ENCODE results near the gene FRMD1.

FRMD1 gene

GRCh38 chr6:168045706-168046620 lies 33.0 kb downstream of the FRMD1 start:
- H3K27ac ChIP-seq, result no peak overlapping the region
- no peak for DNase-seq (ENCODE audit: low read depth, low spot score)

GRCh38 chr6:168045141-168045691 lies 33.8 kb downstream of the FRMD1 start:
- DNase-seq (ENCODE audit: low read depth, low spot score), result no peak
- no peak overlapping the region for H3K27ac ChIP-seq

GRCh38 chr6:168044521-168045130 lies 34.4 kb downstream of the FRMD1 start:
- DNase-seq (ENCODE audit: low read depth, low spot score), result no peak
- no peak overlapping the region for H3K27ac ChIP-seq

- DNase-seq (ENCODE audit: low read depth, low spot score), result no peak
- H3K27ac ChIP-seq, result no peak overlapping the region
Observed at GRCh38 chr6:168043848-168044415, 35.1 kb downstream of the FRMD1 start.

- H3K27ac ChIP-seq, result no peak overlapping the region
- DNase-seq (ENCODE audit: low read depth, low spot score), result no peak
Observed at GRCh38 chr6:168043193-168043847, 35.7 kb downstream of the FRMD1 start.

GRCh38 chr6:168042426-168043192 lies 36.4 kb downstream of the FRMD1 start:
- DNase-seq (ENCODE audit: low read depth, low spot score), result no peak
- H3K27ac ChIP-seq, result no peak overlapping the region

- DNase-seq (ENCODE audit: low read depth, low spot score), result no peak
- H3K27ac ChIP-seq, result no peak overlapping the region
Observed at GRCh38 chr6:168041928-168042327, 37.1 kb downstream of the FRMD1 start.

- no peak for DNase-seq (ENCODE audit: low read depth, low spot score)
Observed at GRCh38 chr6:168040856-168041496, 38.0 kb downstream of the FRMD1 start.

GRCh38 chr6:168039849-168040248 lies 39.2 kb downstream of the FRMD1 start:
- DNase-seq (ENCODE audit: low read depth, low spot score), result no peak

More at GRCh38 chr6:168040856-168041496, 38.0 kb downstream of the FRMD1 start:
- no peak overlapping the region for H3K27ac ChIP-seq

GRCh38 chr6:168039301-168039700 lies 39.7 kb downstream of the FRMD1 start:
- no peak for DNase-seq (ENCODE audit: low read depth, low spot score)
- H3K27ac ChIP-seq, result no peak overlapping the region

More at GRCh38 chr6:168039849-168040248, 39.2 kb downstream of the FRMD1 start:
- H3K27ac ChIP-seq, result no peak overlapping the region

- no peak overlapping the region for H3K27ac ChIP-seq
- DNase-seq (ENCODE audit: low read depth, low spot score), result no peak
Observed at GRCh38 chr6:168038576-168039140, 40.4 kb downstream of the FRMD1 start.

- DNase-seq (ENCODE audit: low read depth, low spot score), result no peak
- H3K27ac ChIP-seq, result no peak overlapping the region
Observed at GRCh38 chr6:168037856-168038255, 41.2 kb downstream of the FRMD1 start.

GRCh38 chr6:168037242-168037641 lies 41.8 kb downstream of the FRMD1 start:
- no peak for DNase-seq (ENCODE audit: low read depth, low spot score)
- no peak overlapping the region for H3K27ac ChIP-seq

- DNase-seq (ENCODE audit: low read depth, low spot score), result no peak
- no peak overlapping the region for H3K27ac ChIP-seq
Observed at GRCh38 chr6:168035661-168036545, 43.1 kb downstream of the FRMD1 start.

GRCh38 chr6:168035098-168035660 lies 43.8 kb downstream of the FRMD1 start:
- no peak for DNase-seq (ENCODE audit: low read depth, low spot score)
- no peak overlapping the region for H3K27ac ChIP-seq

GRCh38 chr6:168034537-168034936 lies 44.5 kb downstream of the FRMD1 start:
- H3K27ac ChIP-seq, result no peak overlapping the region
- DNase-seq (ENCODE audit: low read depth, low spot score), result no peak

- H3K27ac ChIP-seq, result no peak overlapping the region
- DNase-seq (ENCODE audit: low read depth, low spot score), result no peak
Observed at GRCh38 chr6:168033791-168034190, 45.2 kb downstream of the FRMD1 start.
